NCI-H1436 (cell line): ENCODE measurements around the gene TPST1.
"Not testable (repeated sequence)": the region's sequence is repeated elsewhere in the genome, so short reads cannot be mapped to it uniquely, and the experiment has no call there.

Source experiments
- DNase-seq: peaks from one replicate; lab custom pipeline; 2025; lab: John Stamatoyannopoulos, UW

The TPST1 gene

GRCh38 chr7:66380272-66380888 is 175.2 kb downstream of the TPST1 start:
- DNase-seq, result no peak

GRCh38 chr7:66382182-66382923 is 177.2 kb downstream of the TPST1 start:
- DNase-seq, result not testable (repeated sequence)

- DNase-seq, result not testable (repeated sequence)
Observed at GRCh38 chr7:66385191-66385905, 180.2 kb downstream of the TPST1 start.

DNA sequence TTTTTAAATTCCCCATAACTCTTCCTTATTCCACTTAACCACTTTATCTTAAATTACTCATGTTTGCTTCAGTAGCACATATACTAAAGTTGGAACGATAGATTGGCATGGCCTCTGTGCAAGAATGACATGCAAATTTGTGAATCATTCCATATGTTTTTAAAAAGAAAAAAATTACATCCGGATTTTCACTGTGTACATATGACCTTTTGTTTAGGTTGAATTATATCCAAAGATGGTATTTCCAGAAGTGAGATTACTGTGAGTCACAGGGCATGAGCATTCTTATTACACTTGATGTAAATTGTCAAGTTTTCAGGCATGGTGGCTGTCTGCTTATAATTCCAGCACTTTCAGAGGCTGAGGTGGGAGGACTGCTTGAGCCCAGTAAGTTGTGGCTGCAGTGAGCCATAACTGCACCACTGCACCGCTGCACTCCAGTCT is 190.0 kb downstream of the TPST1 start:
- DNase-seq, result not testable (repeated sequence)

- not testable (repeated sequence) for DNase-seq
Observed at GRCh38 chr7:66396052-66396451, 190.9 kb downstream of the TPST1 start.

GRCh38 chr7:66398841-66399240 is 193.7 kb downstream of the TPST1 start:
- not testable (repeated sequence) for DNase-seq

- no peak for DNase-seq
Observed at GRCh38 chr7:66399566-66399965, 194.4 kb downstream of the TPST1 start.

GRCh38 chr7:66400400-66400799 is 195.3 kb downstream of the TPST1 start:
- no peak for DNase-seq

DNA sequence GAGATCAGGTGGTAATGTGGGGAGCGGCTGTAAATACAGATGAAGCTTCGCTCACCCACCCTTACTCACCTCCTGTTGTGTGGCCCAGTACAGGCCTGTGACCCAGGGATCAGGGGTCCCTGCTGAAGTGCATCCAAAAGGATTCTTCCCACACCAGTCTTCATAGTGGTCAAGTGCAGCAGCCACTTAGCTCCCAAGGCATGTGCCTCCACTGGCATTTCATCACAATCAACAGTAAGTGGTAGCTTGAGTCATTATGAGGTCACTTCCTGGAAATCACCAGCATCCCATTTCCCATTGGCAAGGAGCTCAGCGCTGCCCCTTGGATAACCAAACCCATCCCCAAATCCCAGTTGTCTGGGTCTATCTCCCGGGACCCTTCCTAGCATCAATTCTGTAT is 196.0 kb downstream of the TPST1 start:
- not testable (repeated sequence) for DNase-seq

GRCh38 chr7:66401932-66402331 is 196.8 kb downstream of the TPST1 start:
- not testable (repeated sequence) for DNase-seq

- no peak for DNase-seq
Observed at GRCh38 chr7:66403564-66403963, 198.4 kb downstream of the TPST1 start.

DNA sequence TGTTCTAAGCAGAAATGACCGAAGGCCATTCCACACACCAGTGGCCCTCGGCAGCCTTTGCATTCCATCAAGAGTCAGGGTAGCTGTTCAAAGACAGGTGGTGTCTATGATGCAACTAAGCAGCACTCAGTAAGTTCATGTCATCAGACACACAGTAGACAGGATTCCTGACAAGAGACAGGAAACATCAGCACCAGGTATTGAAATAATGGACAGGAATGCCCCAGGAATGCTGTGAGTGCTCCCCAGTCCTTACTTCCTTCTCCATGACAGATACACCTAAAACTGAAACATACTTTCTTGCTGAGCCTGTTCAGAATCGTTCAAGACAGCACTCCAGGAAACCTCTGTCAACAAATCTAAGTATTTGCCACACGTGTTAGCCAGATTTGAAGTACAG is 204.4 kb downstream of the TPST1 start:
- DNase-seq, result no peak
